Astrocyte (in vitro differentiated cells and primary cell): ENCODE data around the gene PEAR1. TPM values are rescaled to one million over a fixed set of nuclear protein-coding genes. Genes with fewer than 3 reads are reported as not detected.

ENCODE experiments used
- DNase-seq: peaks from one replicate; pipeline ENCODE4 v3.0.0-alpha.2; 2010; ENCODE audit warnings: low read depth
- FAIRE-seq: peaks from 2 replicates; lab custom pipeline; 2011; peaks lifted over from hg19 to GRCh38; lab: Jason Lieb, UNC
- H2AFZ ChIP-seq: 2 replicates; pipeline ENCODE4 v1.6.0; 2012; ENCODE audit warnings: low read depth, low read length, inconsistent platforms
- H3K27ac ChIP-seq: 2 replicates; pipeline ENCODE4 v1.5.1; 2011; ENCODE audit warnings: low read depth, low read length, inconsistent platforms
- H3K27me3 ChIP-seq: 2 replicates; pipeline ENCODE4 v1.6.0; 2011; ENCODE audit warnings: low read length, inconsistent platforms; ENCODE audit not compliant: insufficient read depth
- H3K36me3 ChIP-seq: 2 replicates; pipeline ENCODE4 v1.5.1; 2011; ENCODE audit warnings: low read length, inconsistent platforms; ENCODE audit not compliant: insufficient read depth
- H3K4me1 ChIP-seq: 2 replicates; pipeline ENCODE4 v1.5.1; 2011; ENCODE audit warnings: low read length, inconsistent platforms; ENCODE audit not compliant: insufficient read depth
- H3K4me2 ChIP-seq: 2 replicates; pipeline ENCODE4 v1.6.0; 2012; ENCODE audit warnings: low read length, inconsistent platforms
- H3K4me3 ChIP-seq: 2 replicates; pipeline ENCODE4 v1.5.1; 2011; ENCODE audit warnings: low read depth, mild to moderate bottlenecking, low read length, inconsistent platforms; ENCODE audit not compliant: insufficient read depth
- H3K79me2 ChIP-seq: 2 replicates; pipeline ENCODE4 v1.6.0; 2012; ENCODE audit warnings: mild to moderate bottlenecking, low read length, inconsistent platforms; ENCODE audit not compliant: insufficient read depth
- H3K9ac ChIP-seq: 2 replicates; pipeline ENCODE4 v1.6.0; 2012; ENCODE audit warnings: mild to moderate bottlenecking, low read length, inconsistent platforms
- H3K9me3 ChIP-seq: 2 replicates; pipeline ENCODE4 v1.5.1; 2012; ENCODE audit warnings: low read depth, mild to moderate bottlenecking, low read length, inconsistent platforms; ENCODE audit not compliant: insufficient read depth
- H4K20me1 ChIP-seq: 2 replicates; pipeline ENCODE4 v1.6.0; 2012; ENCODE audit warnings: low read length, inconsistent platforms; ENCODE audit not compliant: insufficient read depth
- H3K27ac Mint-ChIP-seq: one replicate; pipeline ENCODE4 v1.8.0; 2021; ENCODE audit warnings: mild to moderate bottlenecking, mixed read lengths; ENCODE audit not compliant: unreplicated experiment
- H3K27me3 Mint-ChIP-seq: one replicate; pipeline ENCODE4 v1.8.0; 2021; ENCODE audit warnings: low read depth, mixed read lengths; ENCODE audit not compliant: unreplicated experiment
- H3K36me3 Mint-ChIP-seq: one replicate; pipeline ENCODE4 v1.8.0; 2021; ENCODE audit warnings: low read depth, mixed read lengths; ENCODE audit not compliant: unreplicated experiment
- H3K4me1 Mint-ChIP-seq: one replicate; pipeline ENCODE4 v1.8.0; 2021; ENCODE audit warnings: low read depth, mixed read lengths; ENCODE audit not compliant: unreplicated experiment
- H3K4me3 Mint-ChIP-seq: one replicate; pipeline ENCODE4 v1.8.0; 2021; ENCODE audit warnings: mild to moderate bottlenecking, moderate library complexity, mixed read lengths; ENCODE audit not compliant: unreplicated experiment
- H3K9me3 Mint-ChIP-seq: one replicate; pipeline ENCODE4 v1.8.0; 2021; ENCODE audit warnings: mild to moderate bottlenecking, mixed read lengths; ENCODE audit not compliant: unreplicated experiment
- EZH2 ChIP-seq: IDR thresholded peaks from 2 replicates; pipeline ENCODE4 v1.6.1; 2012; ENCODE audit warnings: mild to moderate bottlenecking, low read length, inconsistent platforms; ENCODE audit not compliant: insufficient read depth
- total RNA-seq: library from RNA; stranded (reverse); gene quantifications from 2 replicates; pipeline ENCODE4 v1.2.1, GENCODE V29; 2021
- TF ChIP-seq, protein P1 (sequence below): IDR thresholded peaks from 2 replicates; pipeline ENCODE4 v1.5.1; 2011; ENCODE audit warnings: low read depth, mild to moderate bottlenecking, inconsistent platforms, low read length, moderate library complexity; ENCODE audit not compliant: insufficient read depth

The PEAR1 gene
- total RNA-seq, 1 donor from 2014 or later, result 17.3 TPM

DNA sequence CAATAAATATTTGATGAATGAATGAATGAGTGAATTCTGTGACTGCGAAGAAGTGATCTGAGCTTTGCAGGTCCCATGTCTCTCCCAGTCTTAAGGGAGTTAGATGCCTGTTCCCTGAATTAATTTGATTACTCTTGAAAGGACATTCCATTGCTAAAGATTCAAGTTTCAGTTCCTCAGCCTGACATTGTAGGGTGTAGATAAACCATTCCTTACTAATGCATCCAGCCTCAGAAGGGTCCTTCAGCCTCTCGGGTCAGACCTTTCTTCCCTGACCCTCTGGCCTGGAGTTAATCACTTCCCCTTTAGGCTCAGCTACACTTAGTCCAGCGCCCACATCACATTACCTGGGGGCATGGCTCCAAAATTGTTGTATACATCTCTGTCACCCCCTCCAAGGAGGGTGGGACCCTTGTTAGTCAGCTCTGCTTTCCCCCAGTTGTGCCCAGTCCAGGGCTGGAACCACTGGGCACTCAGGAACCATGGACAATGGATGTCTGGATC lies 37.2 kb upstream of the PEAR1 start:
- no peak overlapping the region for H3K27ac Mint-ChIP-seq
- Histone ChIP-seq H3K4me3 (no peak overlapping the region), H4K20me1 (no peaks in the 10 kb centered on the region), H3K9ac (no peak overlapping the region), H3K27ac (no peak overlapping the region), H3K79me2 (no peaks in the 10 kb centered on the region), H3K36me3 (no peaks in the 10 kb centered on the region), H3K27me3 (peaks cover 43% of the 10 kb centered on the region), H3K4me1 (peaks cover 16% of the 10 kb centered on the region), H3K4me2 (no peak overlapping the region), H2AFZ (no peak overlapping the region), H3K9me3 (no peaks in the 10 kb centered on the region)
- H3K4me3 Mint-ChIP-seq, result no peak overlapping the region
- no peak for TF ChIP-seq EZH2
- TF ChIP-seq, protein P1, sequence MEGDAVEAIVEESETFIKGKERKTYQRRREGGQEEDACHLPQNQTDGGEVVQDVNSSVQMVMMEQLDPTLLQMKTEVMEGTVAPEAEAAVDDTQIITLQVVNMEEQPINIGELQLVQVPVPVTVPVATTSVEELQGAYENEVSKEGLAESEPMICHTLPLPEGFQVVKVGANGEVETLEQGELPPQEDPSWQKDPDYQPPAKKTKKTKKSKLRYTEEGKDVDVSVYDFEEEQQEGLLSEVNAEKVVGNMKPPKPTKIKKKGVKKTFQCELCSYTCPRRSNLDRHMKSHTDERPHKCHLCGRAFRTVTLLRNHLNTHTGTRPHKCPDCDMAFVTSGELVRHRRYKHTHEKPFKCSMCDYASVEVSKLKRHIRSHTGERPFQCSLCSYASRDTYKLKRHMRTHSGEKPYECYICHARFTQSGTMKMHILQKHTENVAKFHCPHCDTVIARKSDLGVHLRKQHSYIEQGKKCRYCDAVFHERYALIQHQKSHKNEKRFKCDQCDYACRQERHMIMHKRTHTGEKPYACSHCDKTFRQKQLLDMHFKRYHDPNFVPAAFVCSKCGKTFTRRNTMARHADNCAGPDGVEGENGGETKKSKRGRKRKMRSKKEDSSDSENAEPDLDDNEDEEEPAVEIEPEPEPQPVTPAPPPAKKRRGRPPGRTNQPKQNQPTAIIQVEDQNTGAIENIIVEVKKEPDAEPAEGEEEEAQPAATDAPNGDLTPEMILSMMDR, result no peak
- no peak for DNase-seq
- H3K27me3 Mint-ChIP-seq, result peaks cover 72% of the 10 kb centered on the region
- peaks cover 2% of the 10 kb centered on the region for H3K36me3 Mint-ChIP-seq
- H3K4me1 Mint-ChIP-seq, result peaks cover 7% of the 10 kb centered on the region
- FAIRE-seq, result no peak
- peaks cover 5% of the 10 kb centered on the region for H3K9me3 Mint-ChIP-seq

DNA sequence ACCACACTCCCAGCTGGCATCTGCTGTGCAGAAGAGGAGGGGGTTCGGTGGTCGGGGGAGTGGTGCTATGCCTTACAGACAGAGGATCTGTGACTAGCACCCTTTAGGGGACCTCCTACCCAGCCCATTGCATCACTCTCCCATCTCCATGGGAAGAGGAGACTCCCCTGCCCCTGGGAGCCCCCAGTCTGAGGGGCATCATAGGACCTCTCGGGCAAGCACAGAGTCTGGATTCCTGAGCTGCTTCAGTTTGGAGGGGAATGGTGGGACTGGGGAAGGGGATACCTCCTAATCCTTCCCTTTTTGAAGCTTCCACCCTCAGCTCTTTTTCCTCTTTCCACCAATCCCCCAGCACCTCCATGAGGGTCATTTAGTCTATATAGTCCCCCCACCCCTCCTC lies 36.0 kb upstream of the PEAR1 start:
- Histone ChIP-seq H3K9me3 (no peaks in the 10 kb centered on the region), H2AFZ (no peak overlapping the region), H3K9ac (no peak overlapping the region), H3K79me2 (no peaks in the 10 kb centered on the region), H3K27me3 (peaks cover 51% of the 10 kb centered on the region), H3K36me3 (no peaks in the 10 kb centered on the region), H3K4me3 (no peak overlapping the region), H3K27ac (no peak overlapping the region), H3K4me2 (no peak overlapping the region), H3K4me1 (peaks cover 16% of the 10 kb centered on the region), H4K20me1 (peaks cover 4% of the 10 kb centered on the region)
- H3K4me3 Mint-ChIP-seq, result no peak overlapping the region
- no peak overlapping the region for H3K27ac Mint-ChIP-seq
- peaks cover 5% of the 10 kb centered on the region for H3K9me3 Mint-ChIP-seq
- TF ChIP-seq, protein P1, result no peak
- no peak for TF ChIP-seq EZH2
- H3K27me3 Mint-ChIP-seq, result peaks cover 78% of the 10 kb centered on the region
- peaks cover 2% of the 10 kb centered on the region for H3K36me3 Mint-ChIP-seq
- no peak for FAIRE-seq
- H3K4me1 Mint-ChIP-seq, result peaks cover 7% of the 10 kb centered on the region
- no peak for DNase-seq

DNA sequence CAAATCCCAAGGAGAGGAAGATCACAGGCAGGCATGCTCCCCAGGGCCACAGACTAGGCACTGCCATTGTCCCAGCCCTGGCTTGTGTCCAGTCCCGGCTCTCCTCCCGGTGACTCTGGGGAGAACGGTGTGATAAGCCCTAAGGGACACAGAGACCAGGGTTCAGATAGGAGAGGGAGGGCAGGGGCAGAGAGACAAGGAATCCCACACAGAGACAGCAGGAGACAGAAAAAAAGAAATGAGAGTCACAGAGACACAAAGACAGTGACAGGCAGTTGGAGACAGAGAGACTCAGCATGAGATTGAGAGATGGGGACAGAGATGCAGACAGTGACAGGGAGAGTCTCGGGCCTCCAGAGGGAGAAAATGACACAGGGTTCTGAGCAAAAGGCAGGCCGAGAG lies 35.0 kb upstream of the PEAR1 start:
- H3K4me3 Mint-ChIP-seq, result peak overlapping the region; percentile 60
- no peaks in the 10 kb centered on the region for H3K36me3 ChIP-seq
- no peak overlapping the region for H3K27ac Mint-ChIP-seq
- H3K36me3 Mint-ChIP-seq, result peaks cover 2% of the 10 kb centered on the region
- H3K9me3 ChIP-seq, result no peaks in the 10 kb centered on the region
- no peak for DNase-seq
- peaks cover 77% of the 10 kb centered on the region for H3K27me3 Mint-ChIP-seq
- no peaks in the 10 kb centered on the region for H3K79me2 ChIP-seq
- FAIRE-seq, result no peak
- H3K4me1 ChIP-seq, result peaks cover 16% of the 10 kb centered on the region
- peaks cover 60% of the 10 kb centered on the region for H3K27me3 ChIP-seq
- H4K20me1 ChIP-seq, result peaks cover 4% of the 10 kb centered on the region
- peaks cover 11% of the 10 kb centered on the region for H3K4me1 Mint-ChIP-seq
- H3K4me3 ChIP-seq, result no peak overlapping the region
- peak overlapping the region; percentile 86 for H3K4me2 ChIP-seq
- H3K9ac ChIP-seq, result no peak overlapping the region
- TF ChIP-seq, protein P1, result no peak
- TF ChIP-seq EZH2, result no peak
- H2AFZ ChIP-seq, result peak overlapping the region; percentile 37
- H3K27ac ChIP-seq, result no peak overlapping the region
- peaks cover 4% of the 10 kb centered on the region for H3K9me3 Mint-ChIP-seq
